Esophagus mucosa (tissue), 1 donor: Measurements from ENCODE around the gene DDN. TPM values are rescaled to one million over a fixed set of nuclear protein-coding genes. Genes with fewer than 3 reads are reported as not detected.
A peak's percentile ranks its signal among the peaks of the same experiment; 100 is the strongest.

Experiments
- ATAC-seq: fragments of 200-7000 bp; cut with Tn5 transposase; one replicate; pipeline ENCODE4 v1.9.1; 2020
- total RNA-seq: library from RNA; stranded (reverse); gene quantifications from one replicate; pipeline ENCODE4 v1.2.4, GENCODE V29; 2023
- donor health status: DM: yes; HTN: yes; CAD: no.

The DDN gene
- total RNA-seq, 1 donor from 2014 or later, result 0.28 TPM

GRCh38 chr12:48981757-48982157 lies 17.4 kb downstream of the DDN start:
- no peak for ATAC-seq

GRCh38 chr12:48980953-48981756 lies 18.0 kb downstream of the DDN start:
- ATAC-seq, result peak; percentile 38

GRCh38 chr12:48980389-48980952 lies 18.7 kb downstream of the DDN start:
- peak; percentile 3 for ATAC-seq

- ATAC-seq, result no peak
These were observed 19.4 kb downstream of the DDN start for GRCh38 chr12:48979602-48980388.

- no peak for ATAC-seq
These were observed 20.2 kb downstream of the DDN start for GRCh38 chr12:48978741-48979601.

- no peak for ATAC-seq
These were observed 20.9 kb downstream of the DDN start, which contains the start of gene WNT1 for GRCh38 chr12:48978291-48978740. TSS of gene WNT1 (plus strand) at chr12:48978322. CDS start at chr12:48978651, 329 bp downstream.

- ATAC-seq, result peak; percentile 62
These were observed 21.6 kb downstream of the DDN start for GRCh38 chr12:48977290-48978281.

- ATAC-seq, result no peak
These were observed 25.1 kb downstream of the DDN start for GRCh38 chr12:48973941-48974673.

- ATAC-seq, result no peak
These were observed 25.6 kb downstream of the DDN start for GRCh38 chr12:48973531-48973930.

- no peak for ATAC-seq
These were observed 26.2 kb downstream of the DDN start for GRCh38 chr12:48972952-48973483.

- no peak for ATAC-seq
These were observed 26.8 kb downstream of the DDN start for GRCh38 chr12:48972213-48972951.

GRCh38 chr12:48970702-48971334 lies 28.4 kb downstream of the DDN start:
- no peak for ATAC-seq

GRCh38 chr12:48969833-48970701 lies 29.1 kb downstream of the DDN start:
- peak; percentile 48 for ATAC-seq

- no peak for ATAC-seq
These were observed 29.9 kb downstream of the DDN start for GRCh38 chr12:48969160-48969771.

- no peak for ATAC-seq
These were observed 30.7 kb downstream of the DDN start for GRCh38 chr12:48968467-48968866.

- ATAC-seq, result no peak
These were observed 31.2 kb downstream of the DDN start for GRCh38 chr12:48967991-48968390.
